ENCODE data around the gene ZMYM4.

DNA sequence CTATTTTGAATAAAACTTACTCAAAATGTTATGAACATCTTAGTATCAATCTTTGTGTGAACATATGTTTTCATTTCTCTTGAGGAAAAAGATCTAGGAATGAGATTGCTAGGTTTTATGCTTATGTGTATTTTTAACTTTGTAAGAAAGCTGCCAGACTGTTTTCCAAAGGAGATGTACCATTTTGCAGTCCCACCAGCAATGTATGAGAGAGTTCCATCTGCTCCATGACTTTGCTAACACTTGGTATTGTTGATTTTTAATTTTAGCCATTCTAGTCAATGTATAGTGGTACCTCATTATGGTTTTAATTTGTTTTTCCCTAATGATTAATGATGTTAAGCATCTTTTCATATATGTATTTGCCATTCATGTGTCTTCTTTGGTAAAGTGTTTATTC is 132.5 kb downstream of the ZMYM4 start:
- TF ChIP-seq EZH2 (IDR thresholded peaks at IDR 0.05; ENCODE audit: insufficient read depth, poor library complexity, severe bottlenecking) (no peak), EZH2phosphoT487 (IDR thresholded peaks at IDR 0.05; ENCODE audit: insufficient read depth, low read depth) (no peak)

Measured in GM23248 (cell line).